Hypothalamus (tissue), 51 donors: ENCODE data around the gene BCL10.

Experiments used
- DNase-seq, 51 donors: peaks; one replicate each; lab custom pipeline; 2025; lab: John Stamatoyannopoulos, UW

The BCL10 gene

DNA sequence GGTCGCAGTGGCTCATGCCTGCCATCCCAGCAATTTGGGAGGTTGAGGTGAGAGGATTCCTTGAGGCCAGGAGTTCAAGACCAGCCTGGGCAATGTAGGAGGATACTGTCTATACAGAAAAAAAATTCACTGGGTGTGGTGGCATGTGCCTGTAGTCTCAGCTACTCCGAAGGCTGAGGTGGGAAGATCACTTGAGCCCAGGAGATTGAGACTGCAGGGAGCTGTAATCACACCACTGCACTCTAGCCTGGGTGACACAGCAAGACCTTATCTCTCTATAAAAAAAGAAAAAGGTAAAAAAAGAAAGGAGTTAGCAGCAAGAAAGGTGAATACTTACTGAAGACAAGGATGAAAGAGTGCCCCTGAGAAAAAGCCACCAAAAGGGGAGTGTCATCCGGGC lies 23.7 kb upstream of the BCL10 start:
- DNase-seq = no peak

DNA sequence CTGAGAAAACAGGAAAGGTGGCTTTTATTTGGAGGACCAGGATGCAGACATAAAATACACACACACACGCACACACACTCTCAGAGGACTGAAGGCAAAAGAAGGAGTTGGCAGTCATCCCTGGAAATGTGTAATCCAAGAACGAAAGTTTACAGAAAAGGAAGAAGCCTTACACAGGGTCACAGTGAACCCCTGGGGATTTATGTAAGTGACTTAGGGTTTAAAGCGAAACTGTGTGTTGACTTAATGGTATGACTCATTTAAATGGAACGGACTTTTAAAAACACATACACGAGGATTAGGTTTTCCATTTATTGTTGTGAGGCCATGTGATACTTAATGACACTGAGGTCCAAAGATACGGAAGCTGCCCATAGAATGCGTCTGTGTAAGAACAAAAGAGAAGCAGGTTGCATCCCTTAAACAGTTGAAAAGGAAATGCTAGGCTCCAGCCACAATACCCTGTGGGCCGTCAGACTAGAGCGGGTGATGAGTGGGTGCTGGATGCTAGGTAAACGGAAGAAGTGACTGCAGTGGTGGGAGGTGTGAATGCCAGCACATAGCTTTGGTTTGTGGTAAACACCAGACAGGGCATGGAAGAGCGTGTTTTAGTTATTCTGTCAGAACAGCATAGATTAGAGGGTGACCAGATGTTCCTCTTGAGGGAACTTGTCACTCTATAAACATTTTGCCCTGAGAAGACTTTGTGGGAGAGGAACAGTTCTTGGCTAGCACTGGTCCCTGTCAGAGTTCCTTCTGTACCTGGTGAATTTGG lies 21.6 kb upstream of the BCL10 start:
- DNase-seq = peak in 1 of 51 donors; percentile 39

DNA sequence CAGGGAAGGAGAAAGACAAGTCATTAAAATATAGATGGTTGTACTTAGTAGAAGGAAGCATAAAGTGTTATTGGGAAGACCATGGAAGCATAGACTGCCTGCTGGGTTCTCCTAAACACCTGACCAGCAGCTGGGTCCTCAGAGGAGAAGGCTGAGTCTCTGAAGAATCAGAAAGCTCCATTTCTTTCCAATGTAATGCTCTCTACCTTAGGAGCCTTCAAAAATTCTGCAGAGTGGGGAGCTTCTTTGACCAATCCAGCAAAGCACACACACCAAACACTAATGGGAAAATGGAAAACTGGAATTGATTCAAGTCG lies 21.1 kb upstream of the BCL10 start:
- DNase-seq = no peak

DNA sequence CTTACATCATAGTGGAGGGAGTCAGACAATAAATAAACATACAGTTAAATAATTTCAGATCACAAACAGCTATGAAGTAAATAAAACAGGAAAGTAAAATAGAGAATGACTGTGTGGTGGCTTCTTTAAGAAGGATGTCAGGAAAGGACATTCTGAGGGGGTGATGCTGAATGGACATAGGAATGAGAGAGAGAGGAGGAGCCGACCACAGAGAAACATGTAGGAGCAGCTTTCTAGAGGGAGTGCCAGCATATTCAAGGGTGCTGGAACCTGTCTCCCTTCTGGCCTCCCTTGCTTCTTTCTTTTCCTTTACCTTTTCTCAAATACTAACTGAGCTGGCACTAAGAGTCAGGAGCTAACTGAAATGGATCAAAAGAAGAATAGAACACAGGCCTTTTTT lies 20.5 kb upstream of the BCL10 start:
- no peak for DNase-seq

DNA sequence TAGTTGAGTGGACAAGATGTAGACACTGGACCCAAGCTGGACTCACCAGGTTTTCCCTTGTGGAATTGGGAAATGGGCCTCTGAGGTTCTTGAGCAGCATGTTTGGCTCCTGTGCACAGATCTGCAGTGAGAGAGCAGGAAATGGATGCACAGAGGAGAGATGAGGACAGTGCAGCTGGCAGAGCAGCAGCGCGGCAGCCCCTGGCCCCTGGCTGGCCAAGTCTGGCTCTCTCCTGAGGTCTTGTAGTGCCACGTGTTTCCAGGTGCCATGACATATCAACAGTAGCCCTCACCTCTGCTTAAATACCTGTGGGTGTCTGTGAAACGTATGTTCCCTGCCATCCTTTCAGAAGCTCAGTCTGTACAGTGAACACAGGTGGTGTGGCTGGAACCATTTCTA lies 19.2 kb upstream of the BCL10 start:
- no peak for DNase-seq

DNA sequence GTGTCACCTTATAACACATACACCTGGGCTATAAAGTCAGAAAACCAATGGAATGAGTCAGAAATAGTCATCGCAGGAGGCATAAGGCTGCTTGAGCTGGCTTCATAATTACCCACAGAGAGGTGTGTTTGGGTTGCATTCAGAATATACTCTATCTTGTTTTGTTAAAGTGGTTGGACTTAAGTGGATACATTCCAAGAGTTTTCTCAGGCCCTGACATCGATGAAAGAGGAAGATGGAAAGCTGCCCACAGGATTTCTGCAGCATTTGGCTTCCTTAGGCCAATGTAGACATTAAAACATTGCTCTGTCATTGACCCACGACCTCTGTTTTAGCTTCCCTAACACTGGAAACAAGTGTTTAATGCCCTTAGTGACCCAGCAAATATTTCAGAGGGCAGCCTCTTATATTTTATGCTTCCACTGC lies 18.6 kb upstream of the BCL10 start:
- DNase-seq = no peak

DNA sequence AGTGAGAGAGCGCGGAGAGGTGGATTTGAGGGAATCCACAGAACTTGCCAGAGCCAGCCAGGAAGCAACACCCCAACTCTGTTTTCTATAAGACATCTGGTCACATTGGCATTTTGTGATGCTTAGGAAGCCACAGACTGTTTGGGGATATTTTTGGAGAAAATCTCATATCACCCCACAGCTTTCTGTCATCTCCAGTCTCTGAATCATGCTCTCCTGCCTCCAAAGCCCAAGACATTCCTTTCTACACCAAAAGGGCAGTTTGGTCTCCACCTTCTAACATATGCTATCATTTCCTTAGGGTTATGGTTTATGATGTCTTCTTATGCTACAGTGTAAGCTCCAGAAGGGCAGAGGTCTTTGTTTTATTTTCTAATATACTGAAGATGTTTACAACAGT lies 14.4 kb upstream of the BCL10 start:
- peak in 1 of 51 donors; percentile 13 for DNase-seq

DNA sequence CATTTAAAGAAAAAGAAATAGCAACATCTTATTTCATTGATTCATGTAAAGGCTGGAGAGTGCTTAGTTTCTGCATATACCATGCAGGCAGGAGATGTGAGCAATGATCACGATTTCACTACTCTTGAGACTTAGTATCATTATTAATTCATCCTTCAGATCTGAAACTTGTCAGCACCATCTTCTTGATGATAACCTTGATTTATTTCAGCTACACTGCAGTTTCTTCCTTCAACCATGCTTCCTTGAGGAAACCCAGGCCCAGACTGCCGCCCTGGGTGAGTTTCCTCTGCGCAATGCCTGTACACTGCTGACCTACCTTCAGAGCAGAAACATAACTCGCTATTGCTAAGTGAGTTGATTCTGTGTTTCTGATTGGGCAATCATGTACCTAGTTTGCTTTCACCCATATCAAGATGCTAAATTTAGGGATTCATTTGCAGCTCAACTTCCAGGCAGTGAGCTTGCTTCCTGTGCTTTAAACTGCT lies 13.5 kb upstream of the BCL10 start:
- DNase-seq = no peak

DNA sequence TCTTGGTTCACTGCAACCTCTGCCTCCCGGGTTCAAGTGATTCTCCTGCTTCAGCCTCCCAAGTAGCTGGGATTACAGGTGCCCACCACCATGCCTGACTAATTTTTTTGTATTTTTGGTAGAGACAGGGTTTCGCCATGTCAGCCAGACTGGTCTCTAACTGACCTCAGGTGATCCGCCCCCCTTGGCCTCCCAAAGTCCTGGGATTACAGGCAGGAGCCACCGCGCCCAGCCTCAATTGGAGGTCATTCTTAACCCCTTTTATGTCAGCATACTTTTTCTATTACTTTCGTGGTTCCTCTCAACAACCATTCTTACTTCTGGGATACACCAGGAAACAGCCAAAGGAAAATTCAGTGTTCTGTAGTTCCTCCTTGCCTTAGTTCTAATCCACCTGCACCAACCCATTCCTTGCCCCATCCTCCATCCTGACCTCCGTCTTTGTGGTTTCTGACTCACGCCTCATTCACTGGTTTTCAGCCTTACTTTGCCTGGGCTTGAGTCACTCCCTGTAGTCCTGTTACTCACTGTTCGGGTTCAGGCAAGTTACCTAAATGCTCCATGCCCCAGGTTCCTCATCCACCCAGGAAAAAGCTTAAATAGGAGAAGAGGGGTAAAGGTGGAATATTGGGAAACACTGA lies 12.9 kb upstream of the BCL10 start:
- no peak for DNase-seq

DNA sequence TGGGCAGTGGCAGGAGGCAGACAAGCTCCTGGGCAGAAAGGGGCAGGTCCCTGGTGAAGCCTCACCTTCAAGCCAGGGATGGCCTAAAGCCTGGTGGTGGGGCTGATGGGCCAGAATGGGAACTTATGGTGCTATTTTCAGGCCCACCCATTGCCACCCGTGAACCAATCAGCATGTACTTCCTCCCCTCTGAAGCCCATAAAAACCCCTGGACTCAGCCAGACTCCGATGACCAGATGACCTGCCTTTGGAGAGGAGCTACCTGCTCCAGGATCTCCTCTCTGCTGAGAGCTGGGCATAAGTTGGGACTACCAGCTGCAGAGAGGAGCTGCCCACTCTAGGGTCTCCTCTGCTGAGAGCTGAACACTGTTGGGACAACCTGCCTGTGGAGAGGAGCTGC lies 7.8 kb upstream of the BCL10 start:
- no peak for DNase-seq

DNA sequence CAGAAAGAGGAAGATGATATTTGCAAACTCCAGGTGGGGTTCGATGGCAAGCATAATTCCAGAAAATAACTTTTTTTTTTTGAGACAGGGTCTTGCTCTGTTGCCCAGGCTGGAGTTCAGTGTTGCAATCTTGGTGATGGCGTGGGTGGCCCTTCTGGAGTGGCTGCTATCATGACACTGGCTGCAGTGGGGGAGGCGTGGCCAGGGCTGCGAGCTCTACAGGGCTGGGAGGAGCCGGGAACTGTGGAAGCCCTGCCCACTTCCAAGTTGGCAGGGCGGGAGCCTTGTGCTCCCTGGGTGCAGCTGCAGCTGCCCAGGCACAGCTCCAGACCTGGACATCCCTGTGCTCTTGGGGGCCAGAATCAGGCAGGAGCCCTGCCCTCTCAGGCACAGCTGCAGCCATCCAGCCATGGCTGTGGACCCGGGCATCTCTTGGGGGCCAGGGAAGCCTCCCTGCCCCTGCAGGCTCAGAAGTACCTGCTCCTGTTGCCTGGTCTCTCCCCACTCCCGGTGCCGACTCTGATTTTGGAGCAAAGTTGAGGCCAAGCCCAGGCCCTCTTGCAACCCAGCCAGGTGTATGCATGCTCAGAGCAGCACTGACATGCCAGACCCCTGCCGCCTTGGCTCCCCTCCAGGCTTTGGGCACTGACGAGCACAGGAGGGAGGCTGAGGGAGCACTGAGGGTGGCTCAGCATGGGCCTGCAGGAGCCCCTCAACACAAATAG lies 7.2 kb upstream of the BCL10 start:
- DNase-seq = peak in 9 of 51 donors; percentile 3 to 28 (median 7)

DNA sequence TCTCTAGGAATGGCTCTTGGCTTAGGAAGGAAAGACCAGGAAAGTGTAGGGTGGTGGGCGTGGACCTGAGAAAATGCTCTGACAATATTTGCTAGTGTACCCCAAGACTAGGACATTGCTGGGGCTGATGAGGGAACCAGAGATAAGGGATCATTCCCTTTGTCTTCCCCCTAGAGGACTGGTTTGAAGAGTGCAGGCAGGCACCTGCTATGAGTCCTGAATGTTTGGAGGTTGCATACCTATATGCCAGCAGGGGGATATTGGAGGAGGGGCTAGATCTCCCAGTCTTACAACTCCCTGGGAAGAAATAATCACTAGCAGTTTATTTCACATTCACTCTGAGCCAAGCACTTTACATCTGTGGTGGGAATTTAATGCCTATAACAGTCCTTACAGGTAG lies 6.0 kb upstream of the BCL10 start:
- DNase-seq = no peak

DNA sequence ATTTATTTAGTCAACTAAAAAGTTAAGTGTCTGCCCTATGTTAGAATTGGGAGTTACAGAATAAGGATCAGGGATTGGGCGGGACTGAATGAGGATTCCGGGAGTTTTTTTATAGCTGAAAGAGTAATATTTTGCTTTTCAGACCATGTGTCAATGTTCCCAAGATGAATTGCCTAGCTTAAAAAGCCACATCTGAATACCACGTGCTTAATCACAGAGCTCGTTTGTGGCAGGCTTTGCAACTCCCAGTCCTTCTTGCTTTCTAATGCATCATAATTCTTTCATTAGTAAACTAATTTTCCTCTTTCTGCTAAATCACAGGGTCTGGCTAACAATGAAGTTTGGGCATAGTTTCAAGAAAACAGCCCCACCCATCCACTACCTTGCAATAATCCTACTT lies 4.2 kb upstream of the BCL10 start:
- no peak for DNase-seq

DNA sequence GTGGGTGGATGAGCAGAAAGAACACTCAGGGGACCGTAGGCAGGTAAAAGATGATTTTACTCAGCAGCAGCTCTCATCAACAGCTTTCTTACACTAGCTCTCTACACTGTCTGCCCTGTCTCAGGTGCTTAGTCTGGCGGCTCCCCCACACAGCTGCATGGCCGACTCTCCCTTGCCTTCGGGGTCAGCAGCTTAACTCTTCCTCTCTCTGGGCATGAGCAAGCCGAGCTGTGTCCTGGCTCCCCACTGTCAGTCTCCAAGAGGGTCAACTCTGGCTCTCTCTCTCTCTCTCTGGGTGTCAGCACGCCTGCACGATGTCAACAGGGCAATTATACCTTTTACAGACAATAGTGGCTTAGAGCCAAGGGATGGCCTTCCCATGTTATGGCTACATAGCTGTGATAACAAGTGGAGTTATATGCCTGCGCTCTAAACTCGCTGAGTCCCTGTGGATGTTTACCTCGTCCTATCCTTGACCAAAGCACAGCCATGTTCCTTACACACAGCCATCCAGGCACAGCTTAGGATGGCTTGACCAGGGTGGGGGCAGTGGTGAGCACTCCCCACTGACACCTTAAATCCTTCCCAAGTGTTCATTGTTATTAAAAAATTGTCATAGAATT lies 3.1 kb upstream of the BCL10 start:
- no peak for DNase-seq

DNA sequence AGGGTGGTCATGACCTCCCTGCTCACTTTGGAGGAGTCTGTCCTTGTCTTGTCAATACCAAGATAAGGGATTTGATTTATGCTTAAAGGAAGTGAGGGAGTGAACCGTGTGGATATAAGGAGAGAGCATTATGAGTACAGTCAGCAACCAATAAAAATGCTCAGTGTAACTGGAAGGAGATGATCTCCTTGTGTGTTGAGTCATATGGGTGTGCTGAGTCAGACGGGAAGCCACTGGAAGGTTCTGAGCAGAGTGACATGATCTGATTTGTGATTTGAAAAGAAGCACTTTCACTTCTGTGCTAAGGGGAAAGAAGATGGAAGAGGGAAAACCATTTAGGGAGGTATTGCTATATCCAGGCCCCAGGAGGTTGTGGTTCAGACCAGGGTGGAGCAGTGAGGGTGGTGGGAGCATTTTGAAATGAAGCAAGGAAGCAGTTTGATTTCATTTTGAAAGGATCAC lies 2.5 kb upstream of the BCL10 start:
- peak in 7 of 51 donors; percentile 1 to 54 (median 15) for DNase-seq

DNA sequence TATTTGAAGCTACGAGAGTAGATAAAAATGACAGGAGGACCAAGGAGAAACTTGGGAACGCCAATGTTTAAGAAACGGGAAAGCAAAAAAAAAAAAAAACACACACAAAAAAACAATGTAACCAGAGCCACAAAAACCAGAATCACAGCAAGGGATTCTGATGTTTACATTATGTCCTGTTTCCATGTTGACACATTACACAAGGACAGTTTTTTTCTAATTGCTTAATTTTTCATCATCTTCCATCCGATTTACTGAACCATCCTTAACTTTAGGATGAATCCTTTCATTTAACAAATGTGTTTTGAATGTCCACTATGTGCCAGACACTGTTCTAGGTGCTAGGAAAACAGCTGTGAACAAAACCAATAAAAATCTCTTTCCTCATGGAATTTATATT lies 1.4 kb upstream of the BCL10 start:
- DNase-seq = no peak

DNA sequence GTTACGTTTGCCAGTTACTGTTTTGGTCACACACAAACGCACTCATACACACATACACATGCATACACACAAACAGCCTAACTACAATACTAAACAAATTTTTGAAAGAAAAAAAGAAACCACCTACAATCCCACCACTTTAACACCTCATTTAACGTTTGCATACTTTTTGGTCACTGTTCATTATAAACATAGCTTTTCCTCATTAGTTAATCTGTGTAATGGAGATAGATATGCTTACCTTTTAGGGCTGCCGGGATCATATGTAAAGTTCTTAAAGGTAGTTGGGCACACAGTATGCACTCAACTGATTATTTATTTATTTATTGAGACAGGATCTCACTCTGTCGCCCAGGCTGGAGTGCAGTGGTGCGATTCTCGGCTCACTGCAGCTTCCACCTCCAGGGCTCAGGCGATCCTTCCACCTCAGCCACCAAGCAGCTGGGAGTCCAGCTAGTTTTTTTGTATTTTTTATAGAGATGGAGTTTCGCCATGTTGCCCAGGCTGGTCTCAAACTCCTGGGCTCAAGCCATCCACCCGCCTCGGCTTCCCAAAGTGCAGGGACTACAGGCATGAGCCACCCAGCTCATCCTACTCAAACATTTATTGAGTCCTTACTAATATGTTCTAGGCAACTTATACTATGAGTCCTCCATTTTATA lies 677 bp upstream of the BCL10 start:
- DNase-seq = peak in 3 of 51 donors; percentile 2 to 4 (median 4)

DNA sequence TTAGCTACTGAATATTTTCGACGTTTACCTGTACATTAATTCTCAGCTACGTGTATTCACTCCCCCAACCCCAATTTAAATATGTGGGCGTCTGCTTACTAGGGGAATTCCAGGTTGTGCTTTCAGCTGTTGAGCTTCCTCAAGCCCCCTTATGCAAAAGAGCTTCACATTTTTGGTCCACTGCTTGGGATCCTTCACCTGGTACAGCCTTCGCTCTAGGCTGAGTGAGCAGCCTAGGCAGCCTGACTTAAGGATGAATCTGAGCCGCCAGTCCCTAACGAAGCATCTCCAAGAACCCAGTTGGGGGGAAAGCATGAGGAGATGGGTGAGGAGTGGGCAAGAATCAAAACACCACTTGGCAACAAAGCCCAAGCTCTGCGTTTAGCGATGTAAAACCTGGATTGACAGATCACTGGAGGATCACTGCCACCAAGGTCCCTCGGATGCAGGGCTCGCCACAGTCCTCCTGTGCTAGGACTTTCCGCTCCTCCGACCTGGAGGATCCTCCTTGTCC lies 674 bp downstream of the BCL10 start:
- DNase-seq = no peak

DNA sequence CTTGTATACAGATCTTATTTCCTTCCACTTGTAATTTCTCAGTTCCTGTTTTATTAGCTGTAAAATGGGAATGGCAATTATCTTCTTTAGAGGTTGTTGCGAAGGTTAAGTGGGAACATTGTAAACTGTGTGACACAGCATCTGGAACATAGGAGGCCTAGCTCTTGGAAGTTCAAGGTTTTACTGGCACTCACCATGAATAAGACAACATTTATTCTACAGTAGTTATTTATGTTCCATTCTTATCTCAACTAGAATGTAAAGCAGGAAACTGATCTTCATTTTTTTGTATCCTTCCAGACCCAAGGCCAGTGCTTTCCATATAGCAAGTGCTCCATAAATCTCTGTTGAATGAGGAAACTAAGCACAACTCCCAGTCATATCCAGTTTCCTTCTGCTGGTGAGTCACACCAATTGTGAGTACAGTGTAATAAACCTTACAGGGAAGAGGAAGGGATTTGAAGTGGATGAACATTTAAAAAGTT lies 1.4 kb downstream of the BCL10 start:
- no peak for DNase-seq

DNA sequence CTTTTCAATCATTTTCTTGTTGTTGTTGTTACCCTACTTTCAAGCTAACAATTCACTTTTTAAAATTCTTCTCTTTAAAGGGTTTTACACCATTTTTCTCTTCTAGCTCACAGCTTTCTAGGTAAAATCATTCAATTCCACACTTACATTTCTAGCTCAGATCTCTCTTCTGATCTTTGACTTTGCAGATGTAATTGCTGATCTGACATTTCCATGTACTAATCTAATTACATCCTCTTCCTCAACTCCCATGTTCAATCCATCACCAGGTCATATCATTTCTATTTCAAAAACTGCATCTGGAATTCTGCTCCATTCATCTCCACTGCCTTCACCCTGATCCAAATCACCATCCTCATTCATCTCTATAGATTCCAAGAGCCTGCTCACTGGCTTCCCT lies 3.0 kb downstream of the BCL10 start:
- DNase-seq = no peak
